HFF-Myc (cell line): ENCODE measurements around the gene PODXL2.

Experiments used
- DNase-seq: peaks from one replicate; pipeline ENCODE4 v3.0.0-alpha.2; 2011; ENCODE audit warnings: low read depth; ENCODE audit errors: extremely low read depth
- H3K4me3 ChIP-seq: replicated peaks from 2 replicates; pipeline ENCODE4 v1.5.1; 2011; ENCODE audit warnings: low read depth, mild to moderate bottlenecking, control low read depth, low read length
- CTCF ChIP-seq: IDR thresholded peaks from 2 replicates; pipeline ENCODE4 v1.5.1; 2012; ENCODE audit warnings: mild to moderate bottlenecking, low read depth, low read length, control low read depth; ENCODE audit errors: missing control alignments

Gene PODXL2

GRCh38 chr3:127587876-127588275 lies 41.1 kb upstream of the PODXL2 start:
- TF ChIP-seq CTCF, result no peak
- no peak overlapping the region for H3K4me3 ChIP-seq
- DNase-seq, result no peak

GRCh38 chr3:127588806-127589577 lies 40.0 kb upstream of the PODXL2 start:
- no peak for DNase-seq
- TF ChIP-seq CTCF, result no peak
- peak overlapping the region; percentile 85 for H3K4me3 ChIP-seq

- no peak for DNase-seq
- TF ChIP-seq CTCF, result no peak
- H3K4me3 ChIP-seq, result peak overlapping the region; percentile 85
Observed at GRCh38 chr3:127589600-127590281, 39.2 kb upstream of the PODXL2 start.

- TF ChIP-seq CTCF, result no peak
- no peak for DNase-seq
- H3K4me3 ChIP-seq, result peak overlapping the region; percentile 85
Observed at GRCh38 chr3:127590282-127590592, 38.7 kb upstream of the PODXL2 start.

- TF ChIP-seq CTCF, result no peak
- peak; percentile 95 for DNase-seq
- peak within 1 kb of the TSS; percentile 85 for H3K4me3 ChIP-seq
Observed at GRCh38 chr3:127590593-127591465, 38.2 kb upstream of the PODXL2 start, which contains the start of gene TPRA1. Gene TPRA1 (minus strand): TSS chr3:127590733. CDS start chr3:127580146, 10,587 bp downstream.

- H3K4me3 ChIP-seq, result no peak overlapping the region
- no peak for DNase-seq
- TF ChIP-seq CTCF, result no peak
Observed at GRCh38 chr3:127593178-127593577, 35.8 kb upstream of the PODXL2 start.
